Panc1 (cell line): ENCODE measurements around the gene MLST8.

Experiments
- CTCF ChIP-seq: fragments of 450-650 bp; IDR thresholded peaks from 2 replicates; pipeline ENCODE4 v1.5.1; 2017; ENCODE audit warnings: mild to moderate bottlenecking
- REST ChIP-seq, 2 experiments: IDR thresholded peaks; 2 replicates each; pipeline ENCODE4 v1.6.1; 2011 to 2012; ENCODE audit warnings: low read depth in 2 of 2, control low read depth in 1 of 2, low read length in 1 of 2, mild to moderate bottlenecking in 1 of 2, moderate library complexity in 1 of 2; ENCODE audit not compliant: insufficient read depth in 1 of 2

- no peak for TF ChIP-seq REST (IDR thresholded peaks at IDR 0.05; ENCODE audit: insufficient read depth in 1 of 2, low read depth in 2 of 2, low read length in 1 of 2)
- no peak for TF ChIP-seq CTCF
Observed at GRCh38 chr16:2250652-2251295, 45.5 kb downstream of the MLST8 start.
